ENCODE results near the gene FGD1.

The FGD1 gene

DNA sequence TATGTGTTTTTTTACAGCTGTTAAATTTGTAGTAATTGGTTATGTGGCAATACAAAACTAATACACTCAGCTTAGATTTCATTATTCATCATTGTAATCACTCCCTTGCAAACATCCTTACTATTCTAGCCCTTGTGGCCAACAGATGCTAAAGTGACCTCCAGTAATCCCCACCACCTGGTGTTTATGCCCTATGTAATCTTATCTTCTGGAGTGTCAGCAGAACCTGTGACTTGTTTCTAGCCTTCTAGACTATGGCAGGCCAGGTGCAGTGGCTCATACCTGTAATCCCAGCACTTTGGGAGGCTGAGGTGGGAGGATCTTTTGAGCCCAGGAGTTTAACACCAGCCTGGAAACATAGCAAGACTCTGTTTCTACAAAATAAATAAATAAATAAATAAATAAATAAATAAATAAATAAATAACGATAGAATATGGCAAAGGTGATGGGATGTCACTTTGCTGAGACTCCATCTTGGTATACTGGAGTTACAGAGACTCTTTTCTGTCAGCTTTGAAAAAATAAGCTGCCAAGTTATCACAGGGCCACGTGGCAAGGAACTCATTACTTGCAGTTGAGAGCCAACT, 68.1 kb downstream of the FGD1 start:
- no peaks in the 10 kb centered on the region for H3K79me2 ChIP-seq (ENCODE audit: control insufficient read depth, low read length)
- H3K4me1 ChIP-seq (ENCODE audit: control insufficient read depth, low read length), result no peaks in the 10 kb centered on the region
- H3K27me3 ChIP-seq (ENCODE audit: control insufficient read depth, low read length), result no peaks in the 10 kb centered on the region
- H3K36me3 ChIP-seq (ENCODE audit: control insufficient read depth, low read length), result no peaks in the 10 kb centered on the region
- no peak overlapping the region for H3K4me2 ChIP-seq (ENCODE audit: low read length)
- H4K20me1 ChIP-seq (ENCODE audit: control insufficient read depth, insufficient read depth, low read depth, low read length), result no peaks in the 10 kb centered on the region
- no peak for TF ChIP-seq EZH2phosphoT487 (IDR thresholded peaks at IDR 0.05; ENCODE audit: borderline replicate concordance, low read length)
- TF ChIP-seq, protein P1, sequence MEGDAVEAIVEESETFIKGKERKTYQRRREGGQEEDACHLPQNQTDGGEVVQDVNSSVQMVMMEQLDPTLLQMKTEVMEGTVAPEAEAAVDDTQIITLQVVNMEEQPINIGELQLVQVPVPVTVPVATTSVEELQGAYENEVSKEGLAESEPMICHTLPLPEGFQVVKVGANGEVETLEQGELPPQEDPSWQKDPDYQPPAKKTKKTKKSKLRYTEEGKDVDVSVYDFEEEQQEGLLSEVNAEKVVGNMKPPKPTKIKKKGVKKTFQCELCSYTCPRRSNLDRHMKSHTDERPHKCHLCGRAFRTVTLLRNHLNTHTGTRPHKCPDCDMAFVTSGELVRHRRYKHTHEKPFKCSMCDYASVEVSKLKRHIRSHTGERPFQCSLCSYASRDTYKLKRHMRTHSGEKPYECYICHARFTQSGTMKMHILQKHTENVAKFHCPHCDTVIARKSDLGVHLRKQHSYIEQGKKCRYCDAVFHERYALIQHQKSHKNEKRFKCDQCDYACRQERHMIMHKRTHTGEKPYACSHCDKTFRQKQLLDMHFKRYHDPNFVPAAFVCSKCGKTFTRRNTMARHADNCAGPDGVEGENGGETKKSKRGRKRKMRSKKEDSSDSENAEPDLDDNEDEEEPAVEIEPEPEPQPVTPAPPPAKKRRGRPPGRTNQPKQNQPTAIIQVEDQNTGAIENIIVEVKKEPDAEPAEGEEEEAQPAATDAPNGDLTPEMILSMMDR (IDR thresholded peaks at IDR 0.05; ENCODE audit: low read depth, low read length, poor library complexity, severe bottlenecking), result no peak
- no peak overlapping the region for H3K4me3 ChIP-seq (ENCODE audit: low read length)
- no peaks in the 10 kb centered on the region for H3K9me2 ChIP-seq (replicated peaks; ENCODE audit: control insufficient read depth, low read length)
- H3K27ac ChIP-seq (ENCODE audit: low read depth, low read length), result no peak overlapping the region
- H3K9me3 ChIP-seq (ENCODE audit: control insufficient read depth, insufficient read depth, low read length), result no peaks in the 10 kb centered on the region
- no peaks in the 10 kb centered on the region for H3F3A ChIP-seq (ENCODE audit: control insufficient read depth, insufficient read depth)

- H3K27me3 ChIP-seq (ENCODE audit: control insufficient read depth, low read length), result no peaks in the 10 kb centered on the region
- no peaks in the 10 kb centered on the region for H3F3A ChIP-seq (ENCODE audit: control insufficient read depth, insufficient read depth)
- no peaks in the 10 kb centered on the region for H3K4me1 ChIP-seq (ENCODE audit: control insufficient read depth, low read length)
- H3K79me2 ChIP-seq (ENCODE audit: control insufficient read depth, low read length), result no peaks in the 10 kb centered on the region
- H3K9me3 ChIP-seq (ENCODE audit: control insufficient read depth, insufficient read depth, low read length), result no peaks in the 10 kb centered on the region
- H3K9me2 ChIP-seq (replicated peaks; ENCODE audit: control insufficient read depth, low read length), result no peaks in the 10 kb centered on the region
- H4K20me1 ChIP-seq (ENCODE audit: control insufficient read depth, insufficient read depth, low read depth, low read length), result no peaks in the 10 kb centered on the region
- H3K4me3 ChIP-seq (ENCODE audit: low read length), result no peak overlapping the region
- H3K27ac ChIP-seq (ENCODE audit: low read depth, low read length), result no peak overlapping the region
- no peaks in the 10 kb centered on the region for H3K36me3 ChIP-seq (ENCODE audit: control insufficient read depth, low read length)
- H3K4me2 ChIP-seq (ENCODE audit: low read length), result no peak overlapping the region
- no peak for TF ChIP-seq EZH2phosphoT487 (IDR thresholded peaks at IDR 0.05; ENCODE audit: borderline replicate concordance, low read length)
- TF ChIP-seq, protein P1 (IDR thresholded peaks at IDR 0.05; ENCODE audit: low read depth, low read length, poor library complexity, severe bottlenecking), result no peak
Observed at GRCh38 chrX:54423161-54423888, 72.7 kb downstream of the FGD1 start.

DNA sequence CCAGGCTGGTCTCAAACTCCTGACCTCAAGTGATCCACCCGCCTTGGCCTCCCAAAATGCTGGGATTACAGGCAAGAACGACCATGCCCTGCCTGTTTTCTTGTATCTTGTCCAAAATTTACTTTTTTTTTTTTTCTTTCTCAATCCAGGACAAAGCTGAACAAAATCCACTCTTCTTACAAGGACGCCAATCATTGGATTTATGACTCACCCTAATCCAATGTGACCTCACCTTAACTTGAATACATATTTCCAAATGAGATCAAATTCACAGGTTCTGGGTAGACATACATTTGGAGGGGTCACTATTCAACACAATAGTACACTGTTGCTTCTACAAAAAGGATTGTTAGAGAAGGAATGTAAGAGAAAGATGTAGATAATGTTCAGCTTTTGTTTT, 73.9 kb downstream of the FGD1 start:
- Histone ChIP-seq H3K4me2 (ENCODE audit: low read length) (no peak overlapping the region), H3K27me3 (ENCODE audit: control insufficient read depth, low read length) (no peaks in the 10 kb centered on the region), H3K36me3 (ENCODE audit: control insufficient read depth, low read length) (no peaks in the 10 kb centered on the region), H3K9me2 (replicated peaks; ENCODE audit: control insufficient read depth, low read length) (no peaks in the 10 kb centered on the region), H3K4me3 (ENCODE audit: low read length) (no peak overlapping the region), H3K27ac (ENCODE audit: low read depth, low read length) (no peak overlapping the region), H3K9me3 (ENCODE audit: control insufficient read depth, insufficient read depth, low read length) (no peaks in the 10 kb centered on the region), H4K20me1 (ENCODE audit: control insufficient read depth, insufficient read depth, low read depth, low read length) (no peaks in the 10 kb centered on the region), H3K4me1 (ENCODE audit: control insufficient read depth, low read length) (no peaks in the 10 kb centered on the region), H3K79me2 (ENCODE audit: control insufficient read depth, low read length) (no peaks in the 10 kb centered on the region), H3F3A (ENCODE audit: control insufficient read depth, insufficient read depth) (no peaks in the 10 kb centered on the region)
- no peak for TF ChIP-seq EZH2phosphoT487 (IDR thresholded peaks at IDR 0.05; ENCODE audit: borderline replicate concordance, low read length)
- TF ChIP-seq, protein P1 (IDR thresholded peaks at IDR 0.05; ENCODE audit: low read depth, low read length, poor library complexity, severe bottlenecking), result no peak
